ENCODE data around the gene PALLD.

Gene PALLD

GRCh38 chr4:168741281-168742173 lies 244.7 kb downstream of the PALLD start:
- no peak for DNase-seq

GRCh38 chr4:168743131-168743530 lies 246.3 kb downstream of the PALLD start:
- no peak for DNase-seq

- DNase-seq: no peak
Observed at GRCh38 chr4:168743601-168744000, 246.7 kb downstream of the PALLD start.

GRCh38 chr4:168744021-168744420 lies 247.2 kb downstream of the PALLD start:
- DNase-seq: no peak

GRCh38 chr4:168748807-168749206 lies 252.0 kb downstream of the PALLD start:
- no peak for DNase-seq

- no peak for DNase-seq
Observed at GRCh38 chr4:168751263-168752225, 254.7 kb downstream of the PALLD start.

GRCh38 chr4:168755598-168756477 lies 259.0 kb downstream of the PALLD start:
- no peak for DNase-seq

- DNase-seq: no peak
Observed at GRCh38 chr4:168757500-168757899, 260.6 kb downstream of the PALLD start.

GRCh38 chr4:168758351-168758876 lies 261.6 kb downstream of the PALLD start:
- DNase-seq: no peak

- no peak for DNase-seq
Observed at GRCh38 chr4:168759321-168759720, 262.5 kb downstream of the PALLD start.

GRCh38 chr4:168759959-168760527 lies 263.2 kb downstream of the PALLD start:
- no peak for DNase-seq

GRCh38 chr4:168761066-168761465 lies 264.2 kb downstream of the PALLD start:
- no peak for DNase-seq

- DNase-seq: no peak
Observed at GRCh38 chr4:168765322-168765721, 268.5 kb downstream of the PALLD start.

GRCh38 chr4:168765726-168766125 lies 268.9 kb downstream of the PALLD start:
- no peak for DNase-seq

- DNase-seq: no peak
Observed at GRCh38 chr4:168766604-168767316, 269.9 kb downstream of the PALLD start.

GRCh38 chr4:168769416-168769815 lies 272.6 kb downstream of the PALLD start:
- no peak for DNase-seq

- DNase-seq: no peak
Observed at GRCh38 chr4:168769837-168770236, 273.0 kb downstream of the PALLD start.

- DNase-seq: no peak
Observed at GRCh38 chr4:168771251-168771650, 274.4 kb downstream of the PALLD start.

GRCh38 chr4:168773388-168774195 lies 276.7 kb downstream of the PALLD start:
- no peak for DNase-seq

GRCh38 chr4:168776382-168776781 lies 279.5 kb downstream of the PALLD start:
- DNase-seq: no peak

Measured in stimulated activated CD4-positive, alpha-beta T cell treated with anti-CD3 and anti-CD28 coated beads, Interleukin-2, amount 100 ng/mL, for 24 hours (primary cell).